MCF 10A (cell line): ENCODE results near the gene ZBTB5. TPM values are rescaled to one million over a fixed set of nuclear protein-coding genes. Genes with fewer than 3 reads are reported as not detected.

Source experiments
- BruUV-seq: library from RNA; stranded (reverse); fragments of 400-500 nt; replicated peaks from 2 replicates; lab custom pipeline; 2021; lab: Mats Ljungman, UMichigan
- CTCF ChIA-PET: fragments of 300-600 bp; sonication (Branson Sonifier 250); formaldehyde crosslinking; extraction: SDS; loops from one replicate; lab custom pipeline; 2021; ENCODE audit warnings: antibody characterized with exemption, inconsistent platforms; lab: Yijun Ruan, JAX
- POLR2A ChIA-PET: fragments of 300-600, 350-650 bp; sonication (Branson Sonifier 250); formaldehyde crosslinking; extraction: SDS; loops from one replicate; lab custom pipeline; 2020; ENCODE audit warnings: antibody characterized with exemption, inconsistent platforms; lab: Yijun Ruan, JAX
- DNase-seq: peaks from one replicate; pipeline ENCODE4 v3.0.0-alpha.2; 2018; ENCODE audit not compliant: unreplicated experiment
- H3K27ac Mint-ChIP-seq: one replicate; pipeline ENCODE4 v1.8.0; 2022; ENCODE audit warnings: mild to moderate bottlenecking, low read depth, mixed read lengths; ENCODE audit not compliant: unreplicated experiment
- H3K27me3 Mint-ChIP-seq: one replicate; pipeline ENCODE4 v1.8.0; 2022; ENCODE audit warnings: mixed read lengths; ENCODE audit not compliant: insufficient read depth, unreplicated experiment
- H3K36me3 Mint-ChIP-seq: one replicate; pipeline ENCODE4 v1.8.0; 2022; ENCODE audit warnings: mild to moderate bottlenecking, moderate library complexity, mixed read lengths; ENCODE audit not compliant: insufficient read depth, unreplicated experiment
- H3K4me1 Mint-ChIP-seq: one replicate; pipeline ENCODE4 v1.8.0; 2022; ENCODE audit warnings: mixed read lengths; ENCODE audit not compliant: insufficient read depth, unreplicated experiment
- H3K4me3 Mint-ChIP-seq: one replicate; pipeline ENCODE4 v1.8.0; 2022; ENCODE audit warnings: mild to moderate bottlenecking, moderate library complexity, mixed read lengths; ENCODE audit not compliant: unreplicated experiment
- H3K9me3 Mint-ChIP-seq: one replicate; pipeline ENCODE4 v1.8.0; 2022; ENCODE audit warnings: mixed read lengths; ENCODE audit not compliant: unreplicated experiment
- intact Hi-C: fragments of 100-400 bp; cut with micrococcal nuclease; formaldehyde crosslinking; loops from 2 replicates; pipeline ENCODE4 v1.14.1; 2022
- total RNA-seq: library from RNA; stranded (reverse); gene quantifications from 2 replicates; pipeline ENCODE4 v1.2.3, GENCODE V29; 2022
- TF ChIP-seq, protein P1 (sequence below): fragments of 200-600 bp; IDR thresholded peaks from one replicate; pipeline ENCODE4 v1.8.0; 2022; ENCODE audit warnings: antibody characterized with exemption, mild to moderate bottlenecking; ENCODE audit not compliant: unreplicated experiment

The ZBTB5 gene
- total RNA-seq, 1 experiment from 2014 or later = 9.0 TPM

GRCh38 chr9:37405764-37406380 lies 59.4 kb downstream of the ZBTB5 start:
- ChIA-PET CTCF (interaction anchor here (0.6 to 0.7 kb wide), 3 partner anchors 505 to 998 kb away, joined by 3 to 5 read pairs (median 3); no protein-coding TSS in a partner anchor), POLR2A (no interaction called here)
- TF ChIP-seq, protein P1, sequence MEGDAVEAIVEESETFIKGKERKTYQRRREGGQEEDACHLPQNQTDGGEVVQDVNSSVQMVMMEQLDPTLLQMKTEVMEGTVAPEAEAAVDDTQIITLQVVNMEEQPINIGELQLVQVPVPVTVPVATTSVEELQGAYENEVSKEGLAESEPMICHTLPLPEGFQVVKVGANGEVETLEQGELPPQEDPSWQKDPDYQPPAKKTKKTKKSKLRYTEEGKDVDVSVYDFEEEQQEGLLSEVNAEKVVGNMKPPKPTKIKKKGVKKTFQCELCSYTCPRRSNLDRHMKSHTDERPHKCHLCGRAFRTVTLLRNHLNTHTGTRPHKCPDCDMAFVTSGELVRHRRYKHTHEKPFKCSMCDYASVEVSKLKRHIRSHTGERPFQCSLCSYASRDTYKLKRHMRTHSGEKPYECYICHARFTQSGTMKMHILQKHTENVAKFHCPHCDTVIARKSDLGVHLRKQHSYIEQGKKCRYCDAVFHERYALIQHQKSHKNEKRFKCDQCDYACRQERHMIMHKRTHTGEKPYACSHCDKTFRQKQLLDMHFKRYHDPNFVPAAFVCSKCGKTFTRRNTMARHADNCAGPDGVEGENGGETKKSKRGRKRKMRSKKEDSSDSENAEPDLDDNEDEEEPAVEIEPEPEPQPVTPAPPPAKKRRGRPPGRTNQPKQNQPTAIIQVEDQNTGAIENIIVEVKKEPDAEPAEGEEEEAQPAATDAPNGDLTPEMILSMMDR = no peak
- Mint-ChIP-seq H3K4me1 (peaks cover 4% of the 10 kb centered on the region), H3K27ac (no peak overlapping the region), H3K36me3 (no peaks in the 10 kb centered on the region), H3K27me3 (peaks cover 10% of the 10 kb centered on the region), H3K4me3 (no peak overlapping the region), H3K9me3 (no peaks in the 10 kb centered on the region)
- intact Hi-C loops = no loop called here
- no TSS peak for BruUV-seq
- no peak for DNase-seq

DNA sequence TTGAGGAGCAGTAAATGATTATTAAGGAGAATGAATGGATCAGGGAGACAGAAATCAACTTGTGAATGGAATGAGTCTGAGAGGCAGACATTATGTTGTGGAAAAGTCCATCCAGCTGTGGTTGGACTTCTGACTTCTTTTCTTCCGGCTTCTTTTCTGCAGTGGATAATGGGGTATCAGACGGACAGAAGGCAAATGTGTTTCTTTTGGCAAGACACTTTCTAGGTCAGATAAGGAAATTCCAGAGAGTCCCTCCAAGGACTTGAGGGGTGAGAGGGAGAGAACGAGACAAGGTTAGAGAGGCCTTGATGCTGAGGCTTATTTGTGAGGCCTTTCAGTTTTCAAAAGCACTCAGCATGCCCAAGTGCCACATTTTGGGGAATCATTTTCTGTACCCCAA lies 59.9 kb downstream of the ZBTB5 start:
- BruUV-seq = no TSS peak
- TF ChIP-seq, protein P1 = no peak
- ChIA-PET CTCF (interaction anchor here (0.7 kb wide), 2 partner anchors 504 to 522 kb away, joined by 3 read pairs; no protein-coding TSS in a partner anchor), POLR2A (no interaction called here)
- Mint-ChIP-seq H3K27me3 (peaks cover 10% of the 10 kb centered on the region), H3K36me3 (no peaks in the 10 kb centered on the region), H3K4me1 (peaks cover 4% of the 10 kb centered on the region), H3K4me3 (no peak overlapping the region), H3K27ac (no peak overlapping the region), H3K9me3 (no peaks in the 10 kb centered on the region)
- DNase-seq = no peak
- intact Hi-C loops = no loop called here

GRCh38 chr9:37404590-37404989 lies 60.7 kb downstream of the ZBTB5 start:
- Mint-ChIP-seq H3K36me3 (no peaks in the 10 kb centered on the region), H3K4me3 (no peak overlapping the region), H3K4me1 (no peaks in the 10 kb centered on the region), H3K27me3 (peaks cover 10% of the 10 kb centered on the region), H3K9me3 (no peaks in the 10 kb centered on the region), H3K27ac (no peak overlapping the region)
- BruUV-seq = no TSS peak
- intact Hi-C loops = no loop called here
- no peak for DNase-seq
- CTCF ChIA-PET = no interaction called here
- POLR2A ChIA-PET = no interaction called here
- TF ChIP-seq, protein P1 = no peak

- intact Hi-C loops = no loop called here
- CTCF ChIA-PET = interaction anchor here (0.9 to 1.1 kb wide), 2 partner anchors 12 to 15 kb away, joined by 3 read pairs; no protein-coding TSS in a partner anchor
- no TSS peak for BruUV-seq
- POLR2A ChIA-PET = interaction anchor here (0.6 kb wide), 1 partner anchor 1069 kb away, joined by 3 read pairs; no protein-coding TSS in a partner anchor
- Mint-ChIP-seq H3K27me3 (peaks cover 21% of the 10 kb centered on the region), H3K27ac (no peak overlapping the region), H3K4me1 (no peaks in the 10 kb centered on the region), H3K36me3 (no peaks in the 10 kb centered on the region), H3K9me3 (no peaks in the 10 kb centered on the region), H3K4me3 (no peak overlapping the region)
- no peak for DNase-seq
- TF ChIP-seq, protein P1 = no peak
These were observed 65.9 kb downstream of the ZBTB5 start for GRCh38 chr9:37399336-37399735.
